Fibroblast of lung (primary cell): ENCODE results near the gene CD200R1L. TPM values are rescaled to one million over a fixed set of nuclear protein-coding genes. Genes with fewer than 3 reads are reported as not detected.

Experiments
- DNase-seq, 2 donors: peaks; one replicate each; pipeline versions ENCODE4 v3.0.0 to v3.0.0-alpha.2; 2010; ENCODE audit warnings: low read depth in 2 of 2
- H2AFZ ChIP-seq: 2 replicates; pipeline ENCODE4 v1.5.1; 2012; ENCODE audit warnings: low read length, control low read depth, inconsistent platforms
- H3K27ac ChIP-seq: 2 replicates; pipeline ENCODE4 v1.5.1; 2011; ENCODE audit warnings: low read length, control low read depth; ENCODE audit not compliant: insufficient read depth
- H3K27me3 ChIP-seq: 2 replicates; pipeline ENCODE4 v1.5.1; 2011; ENCODE audit warnings: mild to moderate bottlenecking, low read length; ENCODE audit not compliant: control insufficient read depth, insufficient read depth
- H3K36me3 ChIP-seq: 2 replicates; pipeline ENCODE4 v1.5.1; 2011; ENCODE audit warnings: low read length; ENCODE audit not compliant: control insufficient read depth, insufficient read depth
- H3K4me1 ChIP-seq: 2 replicates; pipeline ENCODE4 v1.5.1; 2011; ENCODE audit warnings: low read length; ENCODE audit not compliant: control insufficient read depth, insufficient read depth; ENCODE audit errors: extremely low read depth
- H3K4me2 ChIP-seq: 2 replicates; pipeline ENCODE4 v1.5.1; 2011; ENCODE audit warnings: low read length, control low read depth; ENCODE audit not compliant: insufficient read depth; ENCODE audit errors: extremely low read depth
- H3K4me3 ChIP-seq, 4 experiments: fragments of 200-600 bp in 1 of 4; sonication (generic) in 1 of 4; replicated peaks in 1 of 4; 2 replicates each; pipeline ENCODE4 v1.5.1; 2011 to 2016; ENCODE audit warnings: low read length in 4 of 4, low read depth in 3 of 4, mild to moderate bottlenecking in 3 of 4, control low read depth in 2 of 4, inconsistent platforms in 1 of 4, mixed read lengths in 1 of 4; ENCODE audit not compliant: insufficient read depth in 1 of 4; ENCODE audit errors: control extremely low read depth in 1 of 4
- H3K79me2 ChIP-seq: 2 replicates; pipeline ENCODE4 v1.5.1; 2012; ENCODE audit warnings: mild to moderate bottlenecking, low read length, inconsistent platforms; ENCODE audit not compliant: control insufficient read depth, insufficient read depth
- H3K9ac ChIP-seq: 2 replicates; pipeline ENCODE4 v1.5.1; 2011; ENCODE audit warnings: mild to moderate bottlenecking, low read length, control low read depth; ENCODE audit not compliant: insufficient read depth
- H3K9me3 ChIP-seq: 2 replicates; pipeline ENCODE4 v1.5.1; 2012; ENCODE audit warnings: low read depth, low read length; ENCODE audit not compliant: control insufficient read depth, insufficient read depth
- H4K20me1 ChIP-seq: 2 replicates; pipeline ENCODE4 v1.5.1; 2011; ENCODE audit warnings: low read length; ENCODE audit not compliant: control insufficient read depth, insufficient read depth; ENCODE audit errors: extremely low read depth
- EZH2 ChIP-seq: IDR thresholded peaks from 2 replicates; pipeline ENCODE4 v1.5.1; 2012; ENCODE audit warnings: low read length, control low read depth, mild to moderate bottlenecking; ENCODE audit errors: missing control alignments
- polyA plus RNA-seq, 2 donors: library from polyadenylated mRNA; depleted of rRNA in 1 of 2; stranded (reverse) in 1 of 2; unstranded in 1 of 2; fragments of >200 nt; gene quantifications; 2 replicates each; pipeline ENCODE4 v1.2.1, GENCODE V29; 2011 to 2012; ENCODE audit warnings: missing spikeins in 1 of 2
- total RNA-seq: library from RNA; depleted of rRNA; stranded (reverse); fragments of >200 nt; gene quantifications from 2 replicates; pipeline ENCODE4 v1.2.1, GENCODE V29; 2014
- TF ChIP-seq, protein P1 (sequence below), 2 donors: IDR thresholded peaks in 1 of 2; conservative IDR thresholded peaks in 1 of 2; 1 replicate in 1 of 2; 2 replicates in 1 of 2; pipeline ENCODE4 v1.5.1; 2011 to 2012; ENCODE audit warnings: low read length in 2 of 2, control low read depth in 1 of 2, inconsistent platforms in 1 of 2, low read depth in 1 of 2, mild to moderate bottlenecking in 1 of 2

Gene CD200R1L
- total and polyA plus RNA-seq, 2 donors (not counting 1 experiment from before 2014, with no cell fraction given) = not detected

DNA sequence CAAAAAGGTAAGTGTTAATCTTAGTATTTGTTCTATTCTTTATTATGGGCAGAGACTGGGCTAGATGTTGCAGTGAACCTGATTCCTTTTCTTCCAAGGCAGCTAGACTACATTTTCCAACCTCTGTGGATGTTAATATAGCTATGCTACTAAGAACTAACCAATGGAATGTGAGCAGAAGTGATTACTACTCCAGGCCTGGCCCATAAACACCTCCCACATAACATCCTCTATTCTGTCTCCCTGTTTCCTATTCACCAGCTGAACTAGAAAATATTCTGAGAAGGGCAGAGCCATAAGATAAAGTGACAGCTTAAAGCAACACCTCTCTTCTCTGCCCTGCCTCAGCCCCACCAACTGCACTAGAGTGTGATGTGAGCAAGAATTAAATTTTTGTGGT lies 29.4 kb downstream of the CD200R1L start:
- peak in 1 of 2 donors; percentile 34 for DNase-seq
- Histone ChIP-seq H3K27ac (no peak overlapping the region), H3K4me2 (no peak overlapping the region), H3K79me2 (no peaks in the 10 kb centered on the region), H3K4me3 (no peak overlapping the region), H4K20me1 (no peaks in the 10 kb centered on the region), H3K4me1 (peaks cover 10% of the 10 kb centered on the region), H3K36me3 (no peaks in the 10 kb centered on the region), H3K9me3 (no peaks in the 10 kb centered on the region), H3K9ac (no peak overlapping the region), H2AFZ (no peak overlapping the region), H3K27me3 (no peaks in the 10 kb centered on the region)
- TF ChIP-seq, protein P1, sequence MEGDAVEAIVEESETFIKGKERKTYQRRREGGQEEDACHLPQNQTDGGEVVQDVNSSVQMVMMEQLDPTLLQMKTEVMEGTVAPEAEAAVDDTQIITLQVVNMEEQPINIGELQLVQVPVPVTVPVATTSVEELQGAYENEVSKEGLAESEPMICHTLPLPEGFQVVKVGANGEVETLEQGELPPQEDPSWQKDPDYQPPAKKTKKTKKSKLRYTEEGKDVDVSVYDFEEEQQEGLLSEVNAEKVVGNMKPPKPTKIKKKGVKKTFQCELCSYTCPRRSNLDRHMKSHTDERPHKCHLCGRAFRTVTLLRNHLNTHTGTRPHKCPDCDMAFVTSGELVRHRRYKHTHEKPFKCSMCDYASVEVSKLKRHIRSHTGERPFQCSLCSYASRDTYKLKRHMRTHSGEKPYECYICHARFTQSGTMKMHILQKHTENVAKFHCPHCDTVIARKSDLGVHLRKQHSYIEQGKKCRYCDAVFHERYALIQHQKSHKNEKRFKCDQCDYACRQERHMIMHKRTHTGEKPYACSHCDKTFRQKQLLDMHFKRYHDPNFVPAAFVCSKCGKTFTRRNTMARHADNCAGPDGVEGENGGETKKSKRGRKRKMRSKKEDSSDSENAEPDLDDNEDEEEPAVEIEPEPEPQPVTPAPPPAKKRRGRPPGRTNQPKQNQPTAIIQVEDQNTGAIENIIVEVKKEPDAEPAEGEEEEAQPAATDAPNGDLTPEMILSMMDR (conservative IDR thresholded peaks at IDR 0.05 in 1 of 2, IDR thresholded peaks at IDR 0.05 in 1 of 2; ENCODE audit: low read depth in 1 of 2, low read length in 2 of 2) = no peak
- TF ChIP-seq EZH2 = no peak

DNA sequence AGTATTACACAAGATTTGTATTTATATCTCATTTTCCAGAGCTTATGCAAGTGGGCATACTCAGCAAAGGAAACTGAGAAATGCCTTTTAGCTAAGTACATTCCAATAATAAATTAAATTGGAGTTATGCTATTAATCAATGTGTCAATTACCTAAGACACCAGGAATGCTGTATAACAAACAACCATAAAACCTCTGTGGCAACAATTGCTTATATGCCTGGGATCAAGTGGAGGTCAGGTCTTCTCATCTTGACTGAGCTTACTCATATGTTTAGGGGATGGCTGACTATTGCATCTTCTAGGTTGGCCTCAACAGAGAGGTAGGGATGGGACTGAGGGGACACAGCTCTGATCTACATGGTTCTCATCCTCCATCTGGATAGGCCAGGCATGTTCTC lies 30.7 kb downstream of the CD200R1L start:
- peaks cover 19% of the 10 kb centered on the region for H3K4me1 ChIP-seq
- no peaks in the 10 kb centered on the region for H3K9me3 ChIP-seq
- no peaks in the 10 kb centered on the region for H3K79me2 ChIP-seq
- H3K27ac ChIP-seq = no peak overlapping the region
- H2AFZ ChIP-seq = no peak overlapping the region
- no peak overlapping the region for H3K4me3 ChIP-seq
- TF ChIP-seq, protein P1 (conservative IDR thresholded peaks at IDR 0.05 in 1 of 2, IDR thresholded peaks at IDR 0.05 in 1 of 2; ENCODE audit: low read depth in 1 of 2, low read length in 2 of 2) = no peak
- no peak for TF ChIP-seq EZH2
- DNase-seq = peak; percentile 42 to 62
- H3K4me2 ChIP-seq = no peak overlapping the region
- no peak overlapping the region for H3K9ac ChIP-seq
- no peaks in the 10 kb centered on the region for H3K27me3 ChIP-seq
- no peaks in the 10 kb centered on the region for H4K20me1 ChIP-seq
- no peaks in the 10 kb centered on the region for H3K36me3 ChIP-seq

DNA sequence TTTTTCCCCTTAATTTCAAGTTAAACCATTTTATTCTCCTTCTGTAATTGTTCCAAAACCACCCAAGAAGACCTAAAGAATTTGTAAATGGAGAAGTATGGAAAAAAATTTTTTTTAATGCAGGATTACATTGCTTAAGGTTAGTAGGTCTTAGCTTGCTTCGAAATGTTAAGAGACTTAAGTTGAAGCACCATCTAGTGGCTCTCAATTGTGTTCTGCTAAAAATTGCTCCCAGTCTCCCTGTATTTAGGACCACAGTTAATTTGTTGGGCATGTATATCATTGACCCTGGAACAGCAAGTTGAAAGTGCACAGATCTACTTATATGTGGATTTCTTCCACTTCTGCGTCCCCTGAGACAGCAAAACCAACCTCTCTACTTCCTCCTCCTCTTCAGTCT lies 32.4 kb downstream of the CD200R1L start:
- H3K27me3 ChIP-seq = no peaks in the 10 kb centered on the region
- no peak overlapping the region for H3K27ac ChIP-seq
- H3K79me2 ChIP-seq = no peaks in the 10 kb centered on the region
- peaks cover 22% of the 10 kb centered on the region for H3K4me1 ChIP-seq
- no peak overlapping the region for H3K9ac ChIP-seq
- no peak overlapping the region for H3K4me2 ChIP-seq
- TF ChIP-seq, protein P1 (conservative IDR thresholded peaks at IDR 0.05 in 1 of 2, IDR thresholded peaks at IDR 0.05 in 1 of 2; ENCODE audit: low read depth in 1 of 2, low read length in 2 of 2) = peak; percentile 69
- no peak for TF ChIP-seq EZH2
- no peaks in the 10 kb centered on the region for H4K20me1 ChIP-seq
- no peaks in the 10 kb centered on the region for H3K9me3 ChIP-seq
- H2AFZ ChIP-seq = no peak overlapping the region
- H3K36me3 ChIP-seq = no peaks in the 10 kb centered on the region
- peak; percentile 82 to 90 for DNase-seq
- H3K4me3 ChIP-seq = no peak overlapping the region
